ENCODE data around the gene KDM4C. TPM values are rescaled to one million over a fixed set of nuclear protein-coding genes. Genes with fewer than 3 reads are reported as not detected.

KDM4C gene
- total and polyA plus RNA-seq, 2 of the 13 experiments (the other 11 are each of a cell fraction or from before 2014, with no cell fraction given), result 19.4 to 23.6 TPM

- no peak for TF ChIP-seq SALL2 (CRISPR knock-in tag; IDR thresholded peaks at IDR 0.05)
- TF ChIP-seq, protein P1, sequence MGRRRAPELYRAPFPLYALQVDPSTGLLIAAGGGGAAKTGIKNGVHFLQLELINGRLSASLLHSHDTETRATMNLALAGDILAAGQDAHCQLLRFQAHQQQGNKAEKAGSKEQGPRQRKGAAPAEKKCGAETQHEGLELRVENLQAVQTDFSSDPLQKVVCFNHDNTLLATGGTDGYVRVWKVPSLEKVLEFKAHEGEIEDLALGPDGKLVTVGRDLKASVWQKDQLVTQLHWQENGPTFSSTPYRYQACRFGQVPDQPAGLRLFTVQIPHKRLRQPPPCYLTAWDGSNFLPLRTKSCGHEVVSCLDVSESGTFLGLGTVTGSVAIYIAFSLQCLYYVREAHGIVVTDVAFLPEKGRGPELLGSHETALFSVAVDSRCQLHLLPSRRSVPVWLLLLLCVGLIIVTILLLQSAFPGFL (CRISPR knock-in tag; IDR thresholded peaks at IDR 0.05), result no peak
These were observed 164.9 kb downstream of the KDM4C start (continued) for GRCh38 chr9:6922680-6923079.

- Histone ChIP-seq H3K4me2 (ENCODE audit: low read depth, low read length) (no peak overlapping the region), H3K9me3 (ENCODE audit: low read length) (no peaks in the 10 kb centered on the region), H3K79me2 (ENCODE audit: insufficient read depth, low read length) (peaks cover 4% of the 10 kb centered on the region), H3K4me3 (replicated peaks in 1 of 3; ENCODE audit: insufficient read depth in 1 of 3, low read depth in 2 of 3, low read length in 3 of 3) (no peak overlapping the region), H3K4me1 (ENCODE audit: insufficient read depth, low read length) (peaks cover 41% of the 10 kb centered on the region), H4K20me1 (ENCODE audit: insufficient read depth, low read length) (no peaks in the 10 kb centered on the region), H3K9ac (ENCODE audit: insufficient read depth, low read depth, low read length) (no peak overlapping the region), H3K27me3 (ENCODE audit: control insufficient read depth in 1 of 2, insufficient read depth in 2 of 2, low read length in 2 of 2) (no peaks in the 10 kb centered on the region; a peak in 1 of 5 replicates), H3K27ac (ENCODE audit: extremely low read length, insufficient read depth, low read length) (no peak overlapping the region), H3K36me3 (replicated peaks in 1 of 2; ENCODE audit: control insufficient read depth in 1 of 2, insufficient read depth in 2 of 2, low read length in 2 of 2) (peaks cover 2 to 10% of the 10 kb centered on the region in 2 experiments; a peak in 2 of 5 replicates), H2AFZ (ENCODE audit: low read length) (no peak overlapping the region)
- BruUV-seq (replicated peaks), result no TSS peak
- intact Hi-C loops (cut with micrococcal nuclease; ENCODE audit: unreplicated experiment) (no loop called here), in situ Hi-C loops (cut with HindIII; ENCODE audit: extremely low pct_ligation_motif_present, low pct_unique_long_range_greater_than_20kb) (loop anchor here (25.0 kb wide), 2 partner anchors 264 to 614 kb away; no protein-coding TSS in a partner anchor)
- TF ChIP-seq HINFP (CRISPR knock-in tag; IDR thresholded peaks at IDR 0.05; ENCODE audit: low read depth) (no peak), ZNF451 (CRISPR knock-in tag; IDR thresholded peaks at IDR 0.05) (no peak), ZNF407 (CRISPR knock-in tag; IDR thresholded peaks at IDR 0.05; ENCODE audit: not compliant biosample characterization) (no peak), HOXA5 (CRISPR knock-in tag; IDR thresholded peaks at IDR 0.05) (no peak), ZBTB20 (CRISPR knock-in tag; IDR thresholded peaks at IDR 0.05; ENCODE audit: borderline replicate concordance, low read depth) (no peak), ZNF530 (CRISPR knock-in tag; IDR thresholded peaks at IDR 0.05; ENCODE audit: low read depth) (no peak), ZNF740 (CRISPR knock-in tag; IDR thresholded peaks at IDR 0.05) (no peak), ZNF777 (CRISPR knock-in tag; IDR thresholded peaks at IDR 0.05) (no peak), TRIM24 (CRISPR knock-in tag; IDR thresholded peaks at IDR 0.05) (no peak)
- no peak for DNase-seq (ENCODE audit: low spot score)
- ChIA-PET POLR2A (no interaction called here), CTCF (ENCODE audit: low intra/inter-chr PET ratio, low total read pairs) (no interaction called here)
- no peak for ATAC-seq
- FAIRE-seq, result no peak
- 94% methylated on average over 5 of the region's 5 CpGs for WGBS (ENCODE audit: low lambda C conversion rate)
These were observed 165.3 kb downstream of the KDM4C start for GRCh38 chr9:6923086-6923485.
